GM18505 (cell line): ENCODE results near the gene DPH6.
"Not testable (repeated sequence)": the region's sequence is repeated elsewhere in the genome, so short reads cannot be mapped to it uniquely, and the experiment has no call there.

Source experiments
- ATAC-seq: cut with Tn5 transposase; IDR thresholded peaks from one replicate; pipeline ENCODE4 v1.9.1; 2021; ENCODE audit not compliant: unreplicated experiment
- POLR2A ChIP-seq: IDR thresholded peaks from 4 replicates; pipeline ENCODE4 v1.6.1; 2011; ENCODE audit warnings: borderline replicate concordance; ENCODE audit not compliant: insufficient read depth, insufficient read length; ENCODE audit errors: extremely low read depth

The DPH6 gene

GRCh38 chr15:35349916-35350315 lies 196.0 kb downstream of the DPH6 start:
- no peak for TF ChIP-seq POLR2A
- ATAC-seq, result no peak

DNA sequence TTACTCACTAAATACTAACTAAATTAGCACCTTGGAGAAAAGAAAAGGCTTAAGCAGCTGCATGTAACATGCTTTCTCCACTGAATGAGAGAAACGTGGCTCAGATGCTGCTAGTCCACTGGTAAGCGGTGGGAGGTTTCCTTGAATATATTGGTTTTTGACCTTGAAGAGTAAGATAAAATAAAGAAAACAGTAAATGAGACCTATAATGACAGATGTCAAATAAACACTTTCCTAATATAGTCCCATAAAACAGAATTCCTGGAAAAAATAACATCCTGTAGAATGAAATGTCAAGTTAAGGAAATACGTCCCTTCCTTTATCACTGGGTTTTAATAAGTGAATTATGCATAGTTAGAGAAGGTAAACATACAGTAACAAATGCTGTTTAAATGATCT lies 215.0 kb downstream of the DPH6 start:
- no peak for TF ChIP-seq POLR2A

DNA sequence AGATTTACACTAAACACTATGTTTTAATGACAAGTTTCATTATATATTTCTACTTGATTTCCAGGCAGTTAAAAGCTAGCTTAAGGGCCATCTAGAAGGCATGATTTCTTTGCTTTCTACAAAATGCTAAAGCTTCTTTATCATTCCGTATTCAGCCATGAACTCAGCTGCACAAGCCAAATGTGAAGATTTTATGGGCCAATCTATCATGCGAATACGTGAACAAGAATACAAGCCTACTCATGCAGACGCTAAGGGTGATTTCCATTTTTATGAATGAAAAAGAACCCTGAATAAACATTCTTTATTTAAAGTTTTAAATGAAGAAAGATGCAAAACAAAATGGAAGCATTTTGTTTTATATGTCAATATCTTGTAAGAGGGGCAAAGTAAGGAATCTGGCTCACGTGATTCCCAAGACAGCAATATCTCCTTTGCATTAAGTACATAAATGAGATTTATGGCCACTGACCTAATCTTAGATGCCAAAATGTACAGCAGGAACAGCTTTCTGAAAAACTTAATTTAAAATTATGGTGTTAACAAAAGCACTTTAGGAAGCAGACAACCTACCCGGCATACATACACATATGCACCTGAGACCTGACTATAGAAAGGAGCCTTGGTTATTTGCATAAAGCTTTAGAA lies 215.8 kb downstream of the DPH6 start:
- no peak for TF ChIP-seq POLR2A

More for the DNA sequence above, 215.0 kb downstream of the DPH6 start:
- no peak for ATAC-seq

DNA sequence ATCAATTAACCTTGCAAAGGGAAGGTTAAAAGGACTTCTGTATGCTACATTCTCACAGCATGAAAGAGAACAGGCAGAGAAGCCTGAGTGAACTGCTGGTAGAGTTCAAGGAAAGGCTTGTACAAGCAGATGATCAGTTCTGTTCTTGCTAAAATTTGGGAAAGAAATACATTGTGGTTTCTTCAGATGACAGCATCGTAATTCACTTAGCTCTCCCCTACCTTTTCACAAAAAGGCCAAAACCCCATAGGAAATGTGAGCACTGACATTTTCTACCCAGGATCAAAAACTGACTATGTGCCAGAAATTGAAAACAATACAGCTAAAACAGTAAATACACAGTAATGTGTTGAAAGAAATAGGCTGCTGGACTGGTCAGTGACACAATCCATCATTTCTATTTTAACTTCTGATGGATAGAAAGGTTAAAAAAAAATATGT lies 216.4 kb downstream of the DPH6 start:
- no peak for ATAC-seq
- no peak for TF ChIP-seq POLR2A

More for the DNA sequence above, 215.8 kb downstream of the DPH6 start:
- no peak for ATAC-seq

- not testable (repeated sequence) for ATAC-seq
Observed at GRCh38 chr15:35328836-35329235, 217.1 kb downstream of the DPH6 start.

- ATAC-seq, result no peak
- no peak for TF ChIP-seq POLR2A
Observed at GRCh38 chr15:35327789-35328188, 218.2 kb downstream of the DPH6 start.

DNA sequence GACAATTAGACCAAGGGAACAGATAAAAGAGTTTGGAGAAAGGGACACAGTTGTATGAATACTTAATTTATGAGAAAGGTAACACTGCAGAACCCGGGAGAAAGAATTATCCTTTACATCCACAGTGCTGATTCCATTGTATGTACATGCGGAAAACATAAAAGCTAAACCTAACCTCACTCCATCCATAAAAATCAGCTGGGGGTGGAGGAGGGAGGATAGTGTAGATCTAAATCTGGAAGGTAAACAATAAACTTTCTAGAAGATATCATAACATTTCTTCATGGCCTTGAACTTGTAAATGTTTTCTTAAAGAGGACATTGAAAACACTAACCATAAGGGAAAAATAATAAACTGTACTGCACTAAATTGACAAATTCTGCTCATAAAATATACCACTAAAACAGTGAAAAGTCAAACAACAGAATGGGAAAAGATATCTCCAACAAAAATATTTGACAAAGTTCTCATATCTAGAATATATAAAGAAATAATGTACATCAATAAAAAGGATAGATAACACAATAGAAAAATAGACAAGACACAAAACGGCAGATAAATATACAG lies 220.5 kb downstream of the DPH6 start:
- no peak for TF ChIP-seq POLR2A
- ATAC-seq, result no peak

DNA sequence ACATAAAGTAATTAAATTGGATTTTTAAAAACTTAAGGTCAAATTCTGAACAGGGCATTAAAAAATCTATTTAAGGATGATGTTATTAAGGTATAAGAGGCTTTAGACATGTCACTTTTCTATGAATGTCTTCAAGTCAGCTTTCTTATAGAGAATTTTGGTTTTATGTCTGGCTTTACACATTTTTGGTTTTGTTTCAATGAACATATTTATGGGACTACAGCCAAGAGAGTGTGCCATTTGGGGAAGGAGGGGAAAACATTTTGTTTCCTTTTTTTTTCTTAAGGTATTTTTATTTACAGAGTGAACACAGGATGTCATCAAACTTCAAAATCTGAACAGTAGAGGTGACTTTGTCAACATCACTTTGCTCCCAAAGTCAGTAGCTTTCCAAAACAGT lies 222.8 kb downstream of the DPH6 start:
- no peak for ATAC-seq
- TF ChIP-seq POLR2A, result no peak

DNA sequence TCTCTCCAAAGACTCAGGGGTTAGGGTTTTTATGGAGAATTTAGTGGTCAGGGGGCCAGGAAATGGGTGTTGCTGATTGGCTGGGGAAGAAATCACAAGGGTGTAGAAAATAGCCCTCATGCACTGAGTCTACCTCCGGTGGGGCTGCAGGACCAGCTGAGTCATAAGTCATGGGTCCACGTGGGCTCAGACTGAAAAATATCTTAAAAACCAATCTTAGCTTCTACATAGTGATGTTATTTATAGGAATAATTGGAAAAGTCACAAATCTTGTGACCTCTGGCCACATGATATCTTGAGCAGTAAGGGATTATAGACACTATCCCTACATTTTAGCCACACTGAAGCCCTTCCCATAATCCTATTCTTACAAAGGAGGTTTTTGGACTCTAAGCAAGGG lies 224.0 kb downstream of the DPH6 start:
- no peak for TF ChIP-seq POLR2A
- no peak for ATAC-seq

- ATAC-seq, result no peak
- TF ChIP-seq POLR2A, result no peak
Observed at GRCh38 chr15:35320911-35321310, 225.1 kb downstream of the DPH6 start.
